ENCODE data around the gene FAM210A. TPM values are rescaled to one million over a fixed set of nuclear protein-coding genes. Genes with fewer than 3 reads are reported as not detected.
A peak's percentile ranks its signal among the peaks of the same experiment; 100 is the strongest.

FAM210A gene
- total RNA-seq, 1 experiment from 2014 or later: 21.0 TPM

GRCh38 chr18:13629841-13630715 lies 96.3 kb downstream of the FAM210A start:
- intact Hi-C loops (cut with micrococcal nuclease; ENCODE audit: unreplicated experiment): loop anchor here (5.0 kb wide), 1 partner anchor 73 kb away; no protein-coding TSS in a partner anchor
- Histone ChIP-seq H3K9me3 (ENCODE audit: control insufficient read depth, insufficient read depth, low read depth, low read length) (no peaks in the 10 kb centered on the region), H3K4me3 (ENCODE audit: low read depth in 2 of 2, low read length in 2 of 2) (no peak overlapping the region), H3K4me1 (ENCODE audit: control insufficient read depth, insufficient read depth, low read length) (no peaks in the 10 kb centered on the region), H3K27me3 (ENCODE audit: control insufficient read depth, insufficient read depth, low read length) (no peaks in the 10 kb centered on the region), H3K27ac (ENCODE audit: low read length) (no peak overlapping the region), H3K36me3 (ENCODE audit: control insufficient read depth, insufficient read depth, low read length) (no peaks in the 10 kb centered on the region)
- in situ Hi-C loops (cut with HindIII; ENCODE audit: low pct_unique_long_range_greater_than_20kb, low sequenced_read_pairs): no loop called here
- peak; percentile 96 for ATAC-seq
- peak; percentile 17 for DNase-seq (ENCODE audit: low read depth, low spot score)
- no TSS peak for BruUV-seq (replicated peaks)
- POLR2A ChIA-PET: no interaction called here
- CTCF ChIA-PET: interaction anchor here (0.6 kb wide), 1 partner anchor 471 kb away, joined by 7 read pairs; no protein-coding TSS in a partner anchor
- TF ChIP-seq POLR2AphosphoS5 (IDR thresholded peaks at IDR 0.05; ENCODE audit: low read depth, low read length): no peak
- TF ChIP-seq, protein P1, sequence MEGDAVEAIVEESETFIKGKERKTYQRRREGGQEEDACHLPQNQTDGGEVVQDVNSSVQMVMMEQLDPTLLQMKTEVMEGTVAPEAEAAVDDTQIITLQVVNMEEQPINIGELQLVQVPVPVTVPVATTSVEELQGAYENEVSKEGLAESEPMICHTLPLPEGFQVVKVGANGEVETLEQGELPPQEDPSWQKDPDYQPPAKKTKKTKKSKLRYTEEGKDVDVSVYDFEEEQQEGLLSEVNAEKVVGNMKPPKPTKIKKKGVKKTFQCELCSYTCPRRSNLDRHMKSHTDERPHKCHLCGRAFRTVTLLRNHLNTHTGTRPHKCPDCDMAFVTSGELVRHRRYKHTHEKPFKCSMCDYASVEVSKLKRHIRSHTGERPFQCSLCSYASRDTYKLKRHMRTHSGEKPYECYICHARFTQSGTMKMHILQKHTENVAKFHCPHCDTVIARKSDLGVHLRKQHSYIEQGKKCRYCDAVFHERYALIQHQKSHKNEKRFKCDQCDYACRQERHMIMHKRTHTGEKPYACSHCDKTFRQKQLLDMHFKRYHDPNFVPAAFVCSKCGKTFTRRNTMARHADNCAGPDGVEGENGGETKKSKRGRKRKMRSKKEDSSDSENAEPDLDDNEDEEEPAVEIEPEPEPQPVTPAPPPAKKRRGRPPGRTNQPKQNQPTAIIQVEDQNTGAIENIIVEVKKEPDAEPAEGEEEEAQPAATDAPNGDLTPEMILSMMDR (IDR thresholded peaks at IDR 0.05): peak; percentile 80

- TF ChIP-seq TCF7L2 (IDR thresholded peaks at IDR 0.05; ENCODE audit: low read depth, low read length): no peak
- TF ChIP-seq SIN3A (IDR thresholded peaks at IDR 0.05; ENCODE audit: borderline replicate concordance, insufficient read depth, low read depth, low read length): no peak
- TF ChIP-seq, protein P1 (IDR thresholded peaks at IDR 0.05): no peak
- TF ChIP-seq REST (IDR thresholded peaks at IDR 0.05; ENCODE audit: insufficient read depth in 1 of 2, low read depth in 2 of 2, low read length in 1 of 2): no peak
- no peak for TF ChIP-seq POLR2AphosphoS5 (IDR thresholded peaks at IDR 0.05; ENCODE audit: low read depth, low read length)
- in situ Hi-C loops (cut with HindIII; ENCODE audit: low pct_unique_long_range_greater_than_20kb, low sequenced_read_pairs): no loop called here
These were observed 98.1 kb downstream of the FAM210A start for GRCh38 chr18:13628211-13628610.

More at GRCh38 chr18:13628211-13628610, 98.1 kb downstream of the FAM210A start:
- Histone ChIP-seq H3K4me1 (ENCODE audit: control insufficient read depth, insufficient read depth, low read length) (no peaks in the 10 kb centered on the region), H3K36me3 (ENCODE audit: control insufficient read depth, insufficient read depth, low read length) (no peaks in the 10 kb centered on the region), H3K27ac (ENCODE audit: low read length) (no peak overlapping the region), H3K27me3 (ENCODE audit: control insufficient read depth, insufficient read depth, low read length) (no peaks in the 10 kb centered on the region; the same call in 1 of the 2 replicates), H3K9me3 (ENCODE audit: control insufficient read depth, insufficient read depth, low read depth, low read length) (no peaks in the 10 kb centered on the region), H3K4me3 (ENCODE audit: low read depth in 2 of 2, low read length in 2 of 2) (no peak overlapping the region)
- BruUV-seq (replicated peaks): no TSS peak
- no peak for DNase-seq (ENCODE audit: low read depth, low spot score)
- intact Hi-C loops (cut with micrococcal nuclease; ENCODE audit: unreplicated experiment): no loop called here
- ChIA-PET POLR2A (no interaction called here), CTCF (interaction anchor here (0.6 kb wide), 1 partner anchor 420 kb away, joined by 3 read pairs; no protein-coding TSS in a partner anchor)
- no peak for ATAC-seq
